HG02610 (cell line): ENCODE results near the gene GJA3.
A peak's percentile ranks its signal among the peaks of the same experiment; 100 is the strongest.
"Not testable (repeated sequence)": the region's sequence is repeated elsewhere in the genome, so short reads cannot be mapped to it uniquely, and the experiment has no call there.

ENCODE experiments used
- ATAC-seq: cut with Tn5 transposase; IDR thresholded peaks from one replicate; pipeline ENCODE4 v1.9.1; 2021; ENCODE audit warnings: mild to moderate bottlenecking, moderate library complexity; ENCODE audit not compliant: unreplicated experiment

Gene GJA3

GRCh38 chr13:20182231-20182846, 21.5 kb upstream of the GJA3 start:
- peak; percentile 72 for ATAC-seq

GRCh38 chr13:20181188-20181587, 20.3 kb upstream of the GJA3 start:
- ATAC-seq, result no peak

GRCh38 chr13:20178156-20178555, 17.3 kb upstream of the GJA3 start:
- ATAC-seq, result no peak

- ATAC-seq, result no peak
Observed at GRCh38 chr13:20177049-20177831, 16.4 kb upstream of the GJA3 start.

- ATAC-seq, result no peak
Observed at GRCh38 chr13:20175907-20176652, 15.2 kb upstream of the GJA3 start.

- no peak for ATAC-seq
Observed at GRCh38 chr13:20175406-20175794, 14.5 kb upstream of the GJA3 start.

- ATAC-seq, result peak; percentile 92
Observed at GRCh38 chr13:20174656-20175405, 14.0 kb upstream of the GJA3 start.

GRCh38 chr13:20173116-20173746, 12.4 kb upstream of the GJA3 start:
- ATAC-seq, result no peak

- ATAC-seq, result no peak
Observed at GRCh38 chr13:20171364-20171763, 10.5 kb upstream of the GJA3 start.

GRCh38 chr13:20170921-20171320, 10.1 kb upstream of the GJA3 start:
- no peak for ATAC-seq

- no peak for ATAC-seq
Observed at GRCh38 chr13:20168396-20168795, 7.5 kb upstream of the GJA3 start.

GRCh38 chr13:20165417-20166257, 4.8 kb upstream of the GJA3 start:
- no peak for ATAC-seq

- no peak for ATAC-seq
Observed at GRCh38 chr13:20161951-20162300, 1.1 kb upstream of the GJA3 start.

GRCh38 chr13:20161275-20161950, 561 bp upstream of the GJA3 start:
- ATAC-seq, result peak; percentile 35

GRCh38 chr13:20159646-20160305, 1.1 kb downstream of the GJA3 start:
- ATAC-seq, result no peak

GRCh38 chr13:20157151-20157796, 3.6 kb downstream of the GJA3 start:
- no peak for ATAC-seq

- no peak for ATAC-seq
Observed at GRCh38 chr13:20156702-20157101, 4.2 kb downstream of the GJA3 start.

GRCh38 chr13:20153290-20153689, 7.6 kb downstream of the GJA3 start:
- ATAC-seq, result not testable (repeated sequence)
